ENCODE data around the gene NLGN4X. TPM values are rescaled to one million over a fixed set of nuclear protein-coding genes. Genes with fewer than 3 reads are reported as not detected.

Gene NLGN4X
- total RNA-seq, 2 experiments from 2014 or later: not detected

DNA sequence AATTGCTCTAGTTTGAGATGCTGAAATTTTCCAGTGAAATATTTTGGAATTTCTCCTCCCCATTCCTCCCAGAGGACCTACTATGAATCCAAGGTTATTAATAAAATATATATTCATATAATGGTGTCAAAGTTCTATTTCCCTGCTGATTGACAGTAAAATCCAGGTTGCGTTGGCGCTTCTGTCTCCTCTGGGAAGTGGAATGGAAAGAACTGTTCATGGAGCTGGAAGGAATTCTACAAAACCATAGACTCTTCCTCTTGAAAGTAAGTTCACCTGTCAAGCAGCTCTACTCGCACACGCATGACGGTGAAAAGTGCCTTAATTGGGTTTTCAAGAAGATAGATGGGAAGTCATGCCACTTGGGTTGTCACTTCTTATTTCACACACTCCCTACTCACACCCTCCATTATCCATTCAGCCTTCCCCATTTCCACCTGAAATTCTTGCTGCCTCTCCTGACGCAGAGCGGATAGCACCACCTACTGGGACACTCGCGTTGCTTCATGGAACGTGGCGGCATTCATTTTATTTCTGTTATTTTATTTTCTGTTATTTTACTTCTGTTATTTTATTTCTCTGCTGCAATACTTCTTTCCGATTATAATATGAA lies 351.6 kb downstream of the NLGN4X start:
- Mint-ChIP-seq H3K4me1 (ENCODE audit: low read depth) (no peaks in the 10 kb centered on the region), H3K27ac (no peak overlapping the region), H3K4me3 (no peak overlapping the region), H3K36me3 (ENCODE audit: low read depth) (no peaks in the 10 kb centered on the region), H3K27me3 (no peaks in the 10 kb centered on the region), H3K9me3 (no peaks in the 10 kb centered on the region)
- ATAC-seq (no peak), DNase-seq (no peak)
- TF ChIP-seq, protein P1, sequence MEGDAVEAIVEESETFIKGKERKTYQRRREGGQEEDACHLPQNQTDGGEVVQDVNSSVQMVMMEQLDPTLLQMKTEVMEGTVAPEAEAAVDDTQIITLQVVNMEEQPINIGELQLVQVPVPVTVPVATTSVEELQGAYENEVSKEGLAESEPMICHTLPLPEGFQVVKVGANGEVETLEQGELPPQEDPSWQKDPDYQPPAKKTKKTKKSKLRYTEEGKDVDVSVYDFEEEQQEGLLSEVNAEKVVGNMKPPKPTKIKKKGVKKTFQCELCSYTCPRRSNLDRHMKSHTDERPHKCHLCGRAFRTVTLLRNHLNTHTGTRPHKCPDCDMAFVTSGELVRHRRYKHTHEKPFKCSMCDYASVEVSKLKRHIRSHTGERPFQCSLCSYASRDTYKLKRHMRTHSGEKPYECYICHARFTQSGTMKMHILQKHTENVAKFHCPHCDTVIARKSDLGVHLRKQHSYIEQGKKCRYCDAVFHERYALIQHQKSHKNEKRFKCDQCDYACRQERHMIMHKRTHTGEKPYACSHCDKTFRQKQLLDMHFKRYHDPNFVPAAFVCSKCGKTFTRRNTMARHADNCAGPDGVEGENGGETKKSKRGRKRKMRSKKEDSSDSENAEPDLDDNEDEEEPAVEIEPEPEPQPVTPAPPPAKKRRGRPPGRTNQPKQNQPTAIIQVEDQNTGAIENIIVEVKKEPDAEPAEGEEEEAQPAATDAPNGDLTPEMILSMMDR (IDR thresholded peaks at IDR 0.05): no peak
- intact Hi-C loops (cut with micrococcal nuclease): no loop called here
- POLR2A ChIA-PET: no interaction called here
- CTCF ChIA-PET: no interaction called here

- H3K27me3 Mint-ChIP-seq: no peaks in the 10 kb centered on the region
- intact Hi-C loops (cut with micrococcal nuclease): no loop called here
- H3K4me1 Mint-ChIP-seq (ENCODE audit: low read depth): no peaks in the 10 kb centered on the region
- H3K36me3 Mint-ChIP-seq (ENCODE audit: low read depth): no peaks in the 10 kb centered on the region
- CTCF ChIA-PET: no interaction called here
- TF ChIP-seq, protein P1 (IDR thresholded peaks at IDR 0.05): no peak
- ATAC-seq: no peak
- POLR2A ChIA-PET: no interaction called here
- H3K9me3 Mint-ChIP-seq: peaks cover 3% of the 10 kb centered on the region
- no peak overlapping the region for H3K4me3 Mint-ChIP-seq
- no peak for DNase-seq
- H3K27ac Mint-ChIP-seq: no peak overlapping the region
These were observed 358.4 kb downstream of the NLGN4X start for GRCh38 chrX:5870238-5870637.

DNA sequence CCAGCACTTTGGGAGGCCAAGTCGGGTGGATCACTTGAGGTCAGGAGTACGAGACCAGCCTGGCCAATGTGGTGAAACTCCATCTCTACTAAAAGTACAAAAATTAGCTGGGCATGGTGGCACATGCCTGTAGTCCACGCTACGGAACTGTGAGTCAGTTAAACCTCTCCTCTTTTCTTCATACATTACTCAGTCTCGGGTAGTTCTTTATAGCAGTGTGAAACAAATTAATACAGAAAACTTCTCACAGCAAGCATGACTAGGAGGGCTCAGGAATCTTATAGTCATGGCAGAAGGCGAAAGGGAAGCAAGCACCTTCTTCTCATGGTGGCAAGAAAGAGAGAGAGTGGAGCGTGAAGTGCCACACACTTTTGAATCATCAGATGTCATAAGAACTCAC lies 358.9 kb downstream of the NLGN4X start:
- Mint-ChIP-seq H3K9me3 (peaks cover 3% of the 10 kb centered on the region), H3K4me3 (no peak overlapping the region), H3K36me3 (ENCODE audit: low read depth) (no peaks in the 10 kb centered on the region), H3K27me3 (no peaks in the 10 kb centered on the region), H3K27ac (no peak overlapping the region), H3K4me1 (ENCODE audit: low read depth) (no peaks in the 10 kb centered on the region)
- intact Hi-C loops (cut with micrococcal nuclease): no loop called here
- POLR2A ChIA-PET: no interaction called here
- no peak for DNase-seq
- TF ChIP-seq, protein P1 (IDR thresholded peaks at IDR 0.05): no peak
- CTCF ChIA-PET: interaction anchor here (0.5 kb wide), 1 partner anchor 293 kb away, joined by 3 read pairs; no protein-coding TSS in a partner anchor
- no peak for ATAC-seq

DNA sequence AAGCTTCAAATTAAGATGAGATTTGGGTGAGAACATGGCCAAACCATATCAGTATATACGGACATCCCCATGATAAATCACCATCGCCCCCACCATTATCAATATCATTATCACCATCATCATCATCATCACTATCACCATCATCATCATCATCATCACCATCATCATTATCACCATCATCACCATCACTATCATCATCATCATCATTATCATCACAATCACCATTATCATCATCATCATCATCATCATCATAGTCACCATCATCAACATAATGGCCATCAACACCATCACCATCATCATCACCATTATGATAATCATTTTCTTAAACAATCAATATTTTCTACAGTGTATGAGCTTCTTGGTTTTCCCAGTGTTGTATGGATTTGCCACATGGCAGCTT lies 360.9 kb downstream of the NLGN4X start:
- Mint-ChIP-seq H3K27ac (no peak overlapping the region), H3K9me3 (peaks cover 3% of the 10 kb centered on the region), H3K36me3 (ENCODE audit: low read depth) (no peaks in the 10 kb centered on the region), H3K4me3 (no peak overlapping the region), H3K27me3 (no peaks in the 10 kb centered on the region), H3K4me1 (ENCODE audit: low read depth) (no peaks in the 10 kb centered on the region)
- ChIA-PET CTCF (no interaction called here), POLR2A (no interaction called here)
- DNase-seq (no peak), ATAC-seq (no peak)
- TF ChIP-seq, protein P1 (IDR thresholded peaks at IDR 0.05): no peak
- intact Hi-C loops (cut with micrococcal nuclease): no loop called here

DNA sequence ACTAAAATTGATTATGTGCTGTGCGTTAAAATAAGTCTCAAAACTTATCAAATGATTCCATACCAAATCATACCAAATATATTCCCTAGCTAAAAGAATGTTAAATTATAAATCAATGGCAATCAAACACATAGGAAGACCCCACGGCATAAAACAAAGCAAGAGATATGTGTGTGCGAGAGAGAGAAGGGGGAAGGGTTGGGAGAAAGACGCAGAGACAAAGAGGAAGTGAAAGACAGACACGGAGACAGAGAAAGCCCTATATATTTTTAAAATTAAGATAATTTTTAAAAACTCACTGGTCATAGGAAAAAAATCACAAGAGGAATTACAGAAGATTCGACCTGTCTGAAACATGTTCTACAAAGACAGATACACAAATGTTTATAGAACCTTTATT lies 371.4 kb downstream of the NLGN4X start:
- intact Hi-C loops (cut with micrococcal nuclease): no loop called here
- H3K9me3 Mint-ChIP-seq: no peaks in the 10 kb centered on the region
- TF ChIP-seq, protein P1 (IDR thresholded peaks at IDR 0.05): no peak
- no peak overlapping the region for H3K4me3 Mint-ChIP-seq
- no peaks in the 10 kb centered on the region for H3K4me1 Mint-ChIP-seq (ENCODE audit: low read depth)
- ATAC-seq (no peak), DNase-seq (no peak)
- H3K27me3 Mint-ChIP-seq: no peaks in the 10 kb centered on the region
- ChIA-PET CTCF (no interaction called here), POLR2A (no interaction called here)
- H3K36me3 Mint-ChIP-seq (ENCODE audit: low read depth): no peaks in the 10 kb centered on the region
- no peak overlapping the region for H3K27ac Mint-ChIP-seq

Measured in activated CD8-positive, alpha-beta T cell treated with anti-CD3 and anti-CD28 coated beads for 36 hours (primary cell).